Measurements from ENCODE around the gene COPG1.
"Not testable (repeated sequence)": the region's sequence is repeated elsewhere in the genome, so short reads cannot be mapped to it uniquely, and the experiment has no call there.

Gene COPG1

DNA sequence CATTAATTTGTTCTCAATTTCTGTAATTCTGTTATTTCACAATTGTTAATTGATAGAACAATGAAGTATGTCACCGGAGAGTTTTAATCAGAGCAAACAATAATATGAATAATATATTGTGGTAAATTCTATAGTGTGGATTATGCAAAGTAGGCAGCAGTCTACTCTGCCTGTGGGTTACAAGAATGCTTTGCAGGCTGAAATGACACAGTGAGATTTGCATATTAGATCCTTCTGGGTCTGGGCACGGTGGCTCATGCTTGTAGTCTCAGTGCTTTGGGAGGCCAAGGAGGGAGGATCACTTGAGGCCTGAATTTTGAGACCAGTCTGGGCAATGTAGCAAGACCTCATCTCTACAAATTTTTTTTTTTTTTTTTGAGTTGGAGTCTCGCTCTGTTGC is 12.5 kb downstream of the COPG1 start:
- no peak overlapping the region for H3K27ac ChIP-seq (ENCODE audit: low read depth, low read length)
- H3K4me1 ChIP-seq (ENCODE audit: control insufficient read depth, insufficient read depth, low read length): no peaks in the 10 kb centered on the region
- H3K4me3 ChIP-seq (ENCODE audit: low read depth, low read length): no peak overlapping the region
- H3K9ac ChIP-seq (ENCODE audit: low read depth, low read length): no peak overlapping the region
- peaks cover 87% of the 10 kb centered on the region for H3K36me3 ChIP-seq (ENCODE audit: control insufficient read depth, insufficient read depth, low read length)
- H3K27me3 ChIP-seq (ENCODE audit: control insufficient read depth, insufficient read depth, low read length): no peaks in the 10 kb centered on the region
- no peaks in the 10 kb centered on the region for H3K9me3 ChIP-seq (ENCODE audit: control insufficient read depth, insufficient read depth, low read length)

DNA sequence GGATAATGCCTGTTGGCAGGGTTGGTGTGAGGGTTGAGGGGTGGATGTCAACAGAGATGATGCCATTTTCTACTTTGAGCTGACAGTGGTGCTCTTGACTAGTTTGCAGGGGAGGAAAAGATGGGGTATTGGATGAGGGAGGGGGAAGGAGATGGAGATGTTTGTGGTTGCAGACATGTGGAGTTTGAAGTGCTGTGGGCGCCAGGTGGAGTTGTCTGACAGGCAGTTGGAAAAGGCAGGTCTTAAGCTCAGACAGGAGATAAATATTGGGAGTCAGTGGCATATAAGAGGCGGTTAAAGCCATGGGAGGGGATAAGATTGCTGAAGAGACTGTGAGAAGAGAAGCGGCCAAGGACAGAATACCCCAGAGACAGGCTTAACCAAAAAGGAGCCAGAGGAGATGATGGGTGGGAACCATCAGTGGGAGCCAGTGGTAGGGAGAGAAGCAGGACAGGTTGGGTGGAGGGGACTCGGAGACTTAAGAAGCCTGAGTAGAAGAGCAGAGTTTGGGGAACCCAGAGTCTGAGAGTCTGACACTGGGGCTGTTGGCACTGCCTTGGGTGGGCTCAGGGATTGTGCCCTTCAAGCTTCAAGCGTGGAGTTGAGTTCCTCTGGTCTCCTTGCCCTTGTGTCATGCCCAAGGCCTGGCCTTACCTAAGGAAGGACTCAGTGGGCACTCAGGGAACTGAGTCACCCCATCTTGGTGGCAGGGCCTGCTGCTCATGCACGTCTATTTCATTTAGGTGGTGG is 13.9 kb downstream of the COPG1 start:
- Histone ChIP-seq H3K9ac (ENCODE audit: low read depth, low read length) (no peak overlapping the region), H3K4me1 (ENCODE audit: control insufficient read depth, insufficient read depth, low read length) (no peaks in the 10 kb centered on the region), H3K27me3 (ENCODE audit: control insufficient read depth, insufficient read depth, low read length) (no peaks in the 10 kb centered on the region), H3K27ac (ENCODE audit: low read depth, low read length) (no peak overlapping the region), H3K36me3 (ENCODE audit: control insufficient read depth, insufficient read depth, low read length) (peaks cover 86% of the 10 kb centered on the region), H3K9me3 (ENCODE audit: control insufficient read depth, insufficient read depth, low read length) (no peaks in the 10 kb centered on the region), H3K4me3 (ENCODE audit: low read depth, low read length) (no peak overlapping the region)

DNA sequence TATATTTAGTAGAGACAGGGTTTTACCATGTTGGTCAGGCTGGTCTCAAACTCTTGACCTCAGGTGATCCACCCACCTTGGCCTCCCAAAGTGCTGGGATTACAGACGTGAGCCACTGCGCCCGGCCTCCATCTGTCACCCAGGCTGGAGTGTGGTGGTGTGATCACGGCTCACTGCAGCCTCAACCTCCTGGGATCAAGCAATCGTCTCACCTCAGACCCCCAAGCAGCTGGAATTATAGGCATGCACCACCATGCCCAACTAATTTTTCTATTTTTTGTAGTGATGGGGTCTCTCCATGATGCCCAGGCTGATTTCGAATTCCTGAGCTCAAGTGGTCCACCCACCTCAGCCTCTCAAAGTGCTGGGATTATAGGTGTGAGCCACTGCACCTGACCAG is 15.6 kb downstream of the COPG1 start:
- H3K27me3 ChIP-seq (ENCODE audit: control insufficient read depth, insufficient read depth, low read length); H3K4me3 ChIP-seq (ENCODE audit: low read depth, low read length); H3K27ac ChIP-seq (ENCODE audit: low read depth, low read length); H3K9me3 ChIP-seq (ENCODE audit: control insufficient read depth, insufficient read depth, low read length); H3K4me1 ChIP-seq (ENCODE audit: control insufficient read depth, insufficient read depth, low read length); H3K9ac ChIP-seq (ENCODE audit: low read depth, low read length): not testable (repeated sequence)
- peaks cover 91% of the 10 kb centered on the region for H3K36me3 ChIP-seq (ENCODE audit: control insufficient read depth, insufficient read depth, low read length)

DNA sequence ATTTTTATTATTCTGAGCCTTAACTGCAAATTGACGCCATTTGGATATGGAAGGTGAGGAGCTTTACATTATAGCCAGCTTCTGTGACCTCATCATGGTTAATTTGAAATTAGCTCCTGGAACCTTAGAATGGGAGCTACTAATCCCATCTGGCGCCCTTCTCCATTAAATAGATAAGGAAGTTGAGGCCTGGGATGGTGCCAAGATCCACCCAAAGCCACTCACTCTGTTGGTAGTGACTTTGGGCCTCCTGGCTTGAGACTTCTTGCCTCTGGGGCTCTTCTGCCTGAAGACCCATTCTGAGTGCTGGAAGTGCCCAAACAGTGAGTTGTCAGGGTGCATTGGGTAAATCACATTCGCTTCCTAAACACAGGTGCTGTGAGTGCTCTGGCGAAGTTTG is 17.2 kb downstream of the COPG1 start:
- Histone ChIP-seq H3K4me1 (ENCODE audit: control insufficient read depth, insufficient read depth, low read length) (no peaks in the 10 kb centered on the region), H3K4me3 (ENCODE audit: low read depth, low read length) (no peak overlapping the region), H3K36me3 (ENCODE audit: control insufficient read depth, insufficient read depth, low read length) (peaks cover 91% of the 10 kb centered on the region), H3K9me3 (ENCODE audit: control insufficient read depth, insufficient read depth, low read length) (no peaks in the 10 kb centered on the region), H3K27ac (ENCODE audit: low read depth, low read length) (no peak overlapping the region), H3K9ac (ENCODE audit: low read depth, low read length) (no peak overlapping the region), H3K27me3 (ENCODE audit: control insufficient read depth, insufficient read depth, low read length) (no peaks in the 10 kb centered on the region)

DNA sequence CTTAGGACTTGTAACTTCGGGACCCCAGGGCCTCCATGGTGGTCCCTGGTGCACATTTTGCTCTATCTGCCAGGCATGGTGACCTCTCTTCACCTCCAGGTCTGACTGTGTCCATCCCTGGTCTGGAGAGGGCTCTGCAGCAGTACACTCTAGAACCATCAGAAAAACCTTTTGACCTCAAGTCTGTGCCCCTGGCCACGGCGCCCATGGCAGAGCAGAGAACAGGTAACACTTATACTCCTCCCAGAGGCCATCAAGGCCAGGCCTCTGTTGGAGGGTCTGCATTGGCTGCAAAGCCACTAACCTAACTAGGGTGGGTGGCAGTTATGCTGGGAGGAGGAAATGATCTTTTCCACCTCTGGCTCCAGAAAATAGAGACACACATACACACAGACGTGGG is 19.0 kb downstream of the COPG1 start:
- no peak overlapping the region for H3K9ac ChIP-seq (ENCODE audit: low read depth, low read length)
- no peaks in the 10 kb centered on the region for H3K4me1 ChIP-seq (ENCODE audit: control insufficient read depth, insufficient read depth, low read length)
- no peak overlapping the region for H3K4me3 ChIP-seq (ENCODE audit: low read depth, low read length)
- H3K27me3 ChIP-seq (ENCODE audit: control insufficient read depth, insufficient read depth, low read length): no peaks in the 10 kb centered on the region
- no peaks in the 10 kb centered on the region for H3K9me3 ChIP-seq (ENCODE audit: control insufficient read depth, insufficient read depth, low read length)
- H3K27ac ChIP-seq (ENCODE audit: low read depth, low read length): no peak overlapping the region
- peaks cover 95% of the 10 kb centered on the region for H3K36me3 ChIP-seq (ENCODE audit: control insufficient read depth, insufficient read depth, low read length)

DNA sequence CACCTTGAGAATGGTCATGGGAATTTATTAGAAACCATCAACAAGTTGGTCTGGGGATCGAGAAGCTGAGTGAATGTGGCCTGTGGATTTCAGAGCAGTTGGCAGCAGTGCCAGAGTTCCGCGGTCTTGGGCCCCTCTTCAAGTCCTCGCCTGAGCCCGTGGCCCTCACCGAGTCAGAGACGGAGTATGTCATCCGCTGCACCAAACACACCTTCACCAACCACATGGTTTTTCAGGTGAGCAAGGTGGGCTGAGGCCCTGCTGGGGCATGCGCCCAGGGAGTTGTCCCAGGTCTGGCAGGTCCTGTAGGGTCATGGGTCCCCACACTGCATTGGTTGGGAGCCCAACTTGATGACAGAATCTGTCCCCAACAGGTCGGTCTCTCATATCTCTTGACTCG is 22.3 kb downstream of the COPG1 start:
- no peak overlapping the region for H3K4me3 ChIP-seq (ENCODE audit: low read depth, low read length)
- no peak overlapping the region for H3K9ac ChIP-seq (ENCODE audit: low read depth, low read length)
- no peaks in the 10 kb centered on the region for H3K4me1 ChIP-seq (ENCODE audit: control insufficient read depth, insufficient read depth, low read length)
- no peaks in the 10 kb centered on the region for H3K9me3 ChIP-seq (ENCODE audit: control insufficient read depth, insufficient read depth, low read length)
- no peaks in the 10 kb centered on the region for H3K27me3 ChIP-seq (ENCODE audit: control insufficient read depth, insufficient read depth, low read length)
- H3K36me3 ChIP-seq (ENCODE audit: control insufficient read depth, insufficient read depth, low read length): peaks cover 97% of the 10 kb centered on the region
- no peak overlapping the region for H3K27ac ChIP-seq (ENCODE audit: low read depth, low read length)

DNA sequence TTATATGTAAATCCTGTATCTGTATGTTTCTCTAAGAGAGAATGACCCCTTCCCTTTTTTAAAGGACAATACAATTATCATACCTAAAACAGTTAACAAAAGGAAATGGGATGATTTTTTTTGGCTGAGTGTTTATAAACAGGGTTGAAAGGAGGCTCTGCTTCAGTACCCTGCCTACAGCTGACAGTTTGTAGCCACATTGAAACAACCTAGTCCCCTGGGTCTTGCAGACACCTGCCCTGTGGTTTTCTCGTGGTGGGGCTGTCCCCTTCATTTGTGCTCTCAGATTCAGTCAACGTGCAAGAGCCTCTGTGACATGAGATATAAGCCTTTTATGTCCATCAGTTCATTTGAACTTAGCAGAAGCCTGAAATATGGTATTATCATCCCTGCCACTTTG is 27.0 kb downstream of the COPG1 start:
- Histone ChIP-seq H3K9me3 (ENCODE audit: control insufficient read depth, insufficient read depth, low read length) (no peaks in the 10 kb centered on the region), H3K27ac (ENCODE audit: low read depth, low read length) (no peak overlapping the region), H3K36me3 (ENCODE audit: control insufficient read depth, insufficient read depth, low read length) (peaks cover 63% of the 10 kb centered on the region), H3K4me3 (ENCODE audit: low read depth, low read length) (no peak overlapping the region), H3K4me1 (ENCODE audit: control insufficient read depth, insufficient read depth, low read length) (peaks cover 14% of the 10 kb centered on the region), H3K27me3 (ENCODE audit: control insufficient read depth, insufficient read depth, low read length) (no peaks in the 10 kb centered on the region), H3K9ac (ENCODE audit: low read depth, low read length) (no peak overlapping the region)

DNA sequence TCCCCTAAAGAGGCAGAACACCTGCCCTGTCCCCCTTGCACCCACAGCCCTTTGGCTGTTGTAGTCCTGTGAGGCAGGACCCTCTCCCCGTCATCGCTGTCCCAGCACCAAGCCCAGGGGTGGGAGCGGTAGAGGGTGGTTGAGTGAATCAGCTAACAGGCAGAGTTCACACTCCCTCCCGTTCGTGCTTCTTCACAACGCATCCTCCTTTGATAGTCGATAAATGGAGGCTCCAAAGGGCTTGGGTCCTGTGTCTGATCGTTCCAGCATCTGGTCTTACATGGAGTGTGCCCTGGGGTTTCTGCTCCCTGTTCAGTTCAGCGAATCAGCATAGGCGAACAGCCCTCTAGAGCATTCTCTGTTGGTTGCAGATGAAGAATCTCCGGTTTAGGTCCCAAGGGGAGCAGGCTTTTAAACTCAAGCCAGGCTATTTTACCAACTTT is 28.4 kb downstream of the COPG1 start:
- Histone ChIP-seq H3K4me3 (ENCODE audit: low read depth, low read length) (peak overlapping the region; percentile 77), H3K36me3 (ENCODE audit: control insufficient read depth, insufficient read depth, low read length) (peaks cover 48% of the 10 kb centered on the region), H3K4me1 (ENCODE audit: control insufficient read depth, insufficient read depth, low read length) (peaks cover 14% of the 10 kb centered on the region), H3K9ac (ENCODE audit: low read depth, low read length) (peak overlapping the region; percentile 89), H3K27ac (ENCODE audit: low read depth, low read length) (peak overlapping the region; percentile 98), H3K27me3 (ENCODE audit: control insufficient read depth, insufficient read depth, low read length) (no peaks in the 10 kb centered on the region), H3K9me3 (ENCODE audit: control insufficient read depth, insufficient read depth, low read length) (no peaks in the 10 kb centered on the region)

DNA sequence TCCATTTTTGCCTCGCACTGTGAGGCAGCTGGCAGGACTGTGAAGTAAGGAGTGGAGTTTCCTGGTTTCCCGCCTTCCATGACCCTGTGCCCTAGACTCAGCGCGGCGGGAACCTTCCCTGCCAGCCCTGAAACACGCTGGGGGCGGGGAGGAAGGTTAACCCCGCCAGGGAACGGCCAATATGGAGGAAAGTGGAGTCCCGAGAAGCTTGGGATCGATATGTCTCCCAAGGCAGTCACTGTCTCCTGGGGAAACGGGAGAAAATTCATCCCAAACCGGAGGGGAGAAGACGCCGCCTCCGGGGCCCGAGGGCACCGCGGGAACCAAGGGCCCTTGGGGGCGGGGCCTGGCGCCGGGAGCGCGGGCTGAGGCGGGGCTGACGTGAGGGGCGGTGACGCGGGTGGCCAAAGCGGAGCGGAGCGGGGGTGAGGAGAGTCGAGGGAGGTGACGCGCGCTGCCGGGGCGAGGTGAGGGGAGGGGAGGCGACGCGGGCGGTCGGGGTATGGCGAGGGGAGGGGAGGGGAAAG is 29.1 kb downstream of the COPG1 start, which contains the start of gene HMCES:
Gene HMCES, plus strand, starts transcription at position 432 of the 527 bp plus-strand sequence. CDS start 863 bp downstream, outside the sequence.
- H3K9me3 ChIP-seq (ENCODE audit: control insufficient read depth, insufficient read depth, low read length): no peaks in the 10 kb centered on the region
- peak within 1 kb of the TSS; percentile 98 for H3K27ac ChIP-seq (ENCODE audit: low read depth, low read length)
- H3K9ac ChIP-seq (ENCODE audit: low read depth, low read length): peak within 1 kb of the TSS; percentile 89
- H3K4me1 ChIP-seq (ENCODE audit: control insufficient read depth, insufficient read depth, low read length): peaks cover 14% of the 10 kb centered on the region
- H3K27me3 ChIP-seq (ENCODE audit: control insufficient read depth, insufficient read depth, low read length): no peaks in the 10 kb centered on the region
- peaks cover 43% of the 10 kb centered on the region for H3K36me3 ChIP-seq (ENCODE audit: control insufficient read depth, insufficient read depth, low read length)
- H3K4me3 ChIP-seq (ENCODE audit: low read depth, low read length): peak within 1 kb of the TSS; percentile 77

DNA sequence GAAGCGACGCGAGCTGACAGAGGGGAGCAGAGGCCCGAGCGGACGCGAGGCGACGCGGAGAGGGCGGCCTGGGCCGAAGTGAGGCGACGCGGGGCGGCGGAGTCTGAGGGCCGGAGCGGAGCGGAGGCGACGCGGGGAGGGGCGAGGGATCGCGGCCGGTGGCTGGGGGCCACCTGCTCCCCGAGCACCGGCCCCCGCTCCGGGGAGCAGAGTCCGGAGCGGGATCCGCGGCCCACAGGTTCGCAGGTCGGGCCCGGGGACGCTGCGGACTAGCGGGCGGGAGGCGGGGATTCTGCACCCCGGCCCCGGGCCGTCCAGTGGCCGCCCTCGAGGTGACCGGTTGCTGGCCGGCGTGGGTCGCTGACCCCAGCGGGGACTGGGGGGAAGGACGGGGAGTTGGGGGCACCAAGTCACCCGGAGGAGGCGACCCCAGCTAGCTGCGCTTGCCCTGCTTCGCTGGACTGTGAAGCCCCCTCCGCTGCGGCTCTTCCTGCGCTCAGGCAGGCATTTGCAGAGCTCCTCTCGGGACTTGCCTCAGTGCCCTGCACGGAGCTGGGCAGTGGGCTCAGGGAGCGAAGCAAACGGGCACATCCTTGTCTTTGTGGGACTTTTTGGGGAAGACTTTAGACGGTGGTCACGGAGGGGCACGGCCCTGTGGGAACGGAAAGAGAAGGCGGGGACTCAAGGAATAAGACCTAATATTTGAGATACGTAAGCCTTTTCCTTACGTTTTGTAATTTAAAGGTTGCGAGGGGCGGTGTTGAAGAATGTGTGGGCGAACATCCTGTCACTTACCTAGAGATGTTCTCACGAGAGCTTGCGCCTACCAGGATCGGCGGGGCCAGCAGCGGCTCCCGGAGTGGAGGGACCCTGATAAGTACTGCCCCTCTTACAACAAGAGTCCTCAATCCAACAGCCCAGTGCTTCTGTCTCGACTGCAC is 29.8 kb downstream of the COPG1 start:
- peaks cover 36% of the 10 kb centered on the region for H3K36me3 ChIP-seq (ENCODE audit: control insufficient read depth, insufficient read depth, low read length)
- H3K4me1 ChIP-seq (ENCODE audit: control insufficient read depth, insufficient read depth, low read length): peaks cover 14% of the 10 kb centered on the region
- peak overlapping the region; percentile 77 for H3K4me3 ChIP-seq (ENCODE audit: low read depth, low read length)
- peak overlapping the region; percentile 41 for H3K9ac ChIP-seq (ENCODE audit: low read depth, low read length)
- no peaks in the 10 kb centered on the region for H3K9me3 ChIP-seq (ENCODE audit: control insufficient read depth, insufficient read depth, low read length)
- H3K27ac ChIP-seq (ENCODE audit: low read depth, low read length): peak overlapping the region; percentile 98
- no peaks in the 10 kb centered on the region for H3K27me3 ChIP-seq (ENCODE audit: control insufficient read depth, insufficient read depth, low read length)

DNA sequence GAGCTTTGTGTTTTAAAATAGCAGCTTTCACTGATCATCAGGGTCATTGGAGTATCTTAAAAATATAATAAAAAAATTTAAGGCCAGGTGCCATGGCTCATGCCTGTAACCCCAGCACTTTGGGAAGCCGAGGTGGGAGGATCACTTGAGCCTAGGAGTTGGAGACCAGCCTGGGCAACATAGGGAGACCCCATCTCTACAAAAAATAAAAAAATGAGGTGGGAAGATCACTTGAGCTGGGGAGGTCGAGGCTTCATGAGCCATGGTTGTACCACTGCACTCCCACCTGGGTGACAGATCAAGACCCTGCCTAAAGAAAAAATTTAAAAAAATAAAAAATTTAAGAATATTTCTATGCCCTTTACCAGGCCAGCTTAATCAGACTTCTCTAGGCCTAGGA is 30.8 kb downstream of the COPG1 start:
- Histone ChIP-seq H3K4me1 (ENCODE audit: control insufficient read depth, insufficient read depth, low read length) (peaks cover 14% of the 10 kb centered on the region), H3K27ac (ENCODE audit: low read depth, low read length) (no peak overlapping the region), H3K36me3 (ENCODE audit: control insufficient read depth, insufficient read depth, low read length) (peaks cover 26% of the 10 kb centered on the region), H3K27me3 (ENCODE audit: control insufficient read depth, insufficient read depth, low read length) (no peaks in the 10 kb centered on the region), H3K9me3 (ENCODE audit: control insufficient read depth, insufficient read depth, low read length) (no peaks in the 10 kb centered on the region), H3K4me3 (ENCODE audit: low read depth, low read length) (peak overlapping the region; percentile 77), H3K9ac (ENCODE audit: low read depth, low read length) (no peak overlapping the region)
